Right atrium auricular region (tissue), 2 donors: ENCODE results near the gene PTMS. TPM values are rescaled to one million over a fixed set of nuclear protein-coding genes. Genes with fewer than 3 reads are reported as not detected.

Source experiments
- DNase-seq: peaks from one replicate; pipeline ENCODE4 v3.0.0-alpha.2; 2019; ENCODE audit warnings: low spot score
- H3K27ac ChIP-seq, 2 donors: fragments of 200-600 bp; sonication (generic); 1 replicate in 1 of 2; 2 replicates in 1 of 2; pipeline ENCODE4 v1.5.1; 2016 to 2019
- H3K27me3 ChIP-seq, 2 donors: fragments of 200-600 bp; sonication (generic); one replicate each; pipeline versions ENCODE4 v1.5.1 to v1.6.0; 2017 to 2019
- H3K36me3 ChIP-seq: fragments of 200-600 bp; sonication (generic); one replicate; pipeline ENCODE4 v1.5.1; 2016
- H3K4me1 ChIP-seq, 2 donors: fragments of 200-600 bp; sonication (generic); one replicate each; pipeline versions ENCODE4 v1.5.1 to v1.6.0; 2017 to 2019
- H3K4me3 ChIP-seq, 2 donors: fragments of 200-600 bp; sonication (generic); 1 replicate in 1 of 2; 2 replicates in 1 of 2; pipeline ENCODE4 v1.5.1; 2017 to 2019; ENCODE audit warnings: mild to moderate bottlenecking in 1 of 2, moderate library complexity in 1 of 2
- H3K9me3 ChIP-seq, 2 donors: fragments of 200-600 bp; sonication (generic); one replicate each; pipeline ENCODE4 v1.5.1; 2019
- CTCF ChIP-seq, 2 donors: fragments of 200-600 bp; sonication (generic); IDR thresholded peaks; one replicate each; pipeline ENCODE4 v1.5.1; 2019; ENCODE audit warnings: antibody characterized with exemption in 2 of 2
- total RNA-seq, 2 donors: library from RNA; depleted of rRNA; stranded (reverse); fragments of >200 nt; gene quantifications; one replicate each; pipeline ENCODE4 v1.1.0, GENCODE V29; 2016

PTMS gene
- total RNA-seq, 2 donors from 2014 or later = 67.8 to 119 TPM

GRCh38 chr12:6750506-6750905 lies 15.7 kb upstream of the PTMS start:
- peaks cover 0 to 17% of the 10 kb centered on the region in 2 donors for H3K4me1 ChIP-seq
- no peaks in the 10 kb centered on the region for H3K27me3 ChIP-seq
- no peak for DNase-seq
- TF ChIP-seq CTCF (IDR thresholded peaks at IDR 0.05) = no peak
- H3K9me3 ChIP-seq = no peaks in the 10 kb centered on the region
- peaks cover 47% of the 10 kb centered on the region for H3K36me3 ChIP-seq
- no peak overlapping the region for H3K4me3 ChIP-seq
- H3K27ac ChIP-seq = no peak overlapping the region

GRCh38 chr12:6751767-6752166 lies 14.4 kb upstream of the PTMS start:
- no peak for TF ChIP-seq CTCF (IDR thresholded peaks at IDR 0.05)
- DNase-seq = no peak
- no peaks in the 10 kb centered on the region for H3K27me3 ChIP-seq
- H3K9me3 ChIP-seq = no peaks in the 10 kb centered on the region
- peak overlapping the region in 1 of 2 donors; percentile 99 for H3K27ac ChIP-seq
- peak overlapping the region in 1 of 2 donors; percentile 80 for H3K4me3 ChIP-seq
- peaks cover 0 to 17% of the 10 kb centered on the region in 2 donors for H3K4me1 ChIP-seq
- peaks cover 47% of the 10 kb centered on the region for H3K36me3 ChIP-seq

GRCh38 chr12:6752167-6752920 lies 13.8 kb upstream of the PTMS start:
- no peaks in the 10 kb centered on the region for H3K27me3 ChIP-seq
- no peaks in the 10 kb centered on the region for H3K9me3 ChIP-seq
- peak overlapping the region; percentile 98 to 99 for H3K27ac ChIP-seq
- H3K36me3 ChIP-seq = peaks cover 43% of the 10 kb centered on the region
- H3K4me3 ChIP-seq = peak overlapping the region; percentile 80 to 94
- TF ChIP-seq CTCF (IDR thresholded peaks at IDR 0.05) = no peak
- peaks cover 0 to 21% of the 10 kb centered on the region in 2 donors for H3K4me1 ChIP-seq
- DNase-seq = peak; percentile 60

DNA sequence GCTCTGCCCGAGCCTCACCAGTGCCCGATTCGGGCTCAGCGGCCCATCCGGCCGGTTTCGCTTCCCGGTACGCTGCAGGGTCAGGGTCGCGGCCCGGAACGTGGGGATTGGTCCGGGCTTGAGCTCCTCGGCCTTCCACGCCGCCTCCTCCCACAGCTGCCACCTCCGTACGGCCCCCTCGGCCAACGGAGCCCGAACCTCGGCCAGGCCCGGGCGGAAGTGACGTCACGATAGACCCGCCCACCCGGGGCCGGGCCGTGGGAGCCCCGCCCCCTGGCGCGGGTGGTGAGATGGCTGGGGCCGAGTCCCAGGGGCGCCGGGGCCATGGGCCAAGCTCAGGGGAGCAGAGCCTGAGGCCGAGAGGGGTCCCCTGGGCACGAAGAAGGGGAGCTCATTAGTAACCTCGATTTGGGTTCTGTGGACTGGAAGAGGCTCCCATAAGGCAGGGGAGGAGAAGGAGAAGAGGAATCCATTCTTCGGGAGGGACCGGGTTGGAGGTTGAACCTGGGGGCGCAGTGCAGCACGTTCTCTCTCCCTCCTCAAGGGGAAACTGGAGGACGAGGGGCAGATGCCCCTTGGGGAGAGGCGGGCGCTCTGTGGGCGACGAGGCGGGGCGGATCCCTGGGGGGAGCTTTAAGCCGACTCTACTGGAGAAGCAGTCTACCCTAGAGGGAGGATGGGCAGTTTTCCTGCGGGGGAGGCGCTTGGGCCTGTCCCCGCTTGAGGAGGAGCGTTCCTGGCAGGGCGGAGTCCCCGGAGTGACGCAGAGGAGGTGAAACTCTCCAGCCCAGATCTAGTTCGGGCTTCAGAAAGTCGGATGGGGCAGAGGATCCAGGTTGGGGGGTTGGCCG lies 13.0 kb upstream of the PTMS start, which contains the start of gene MLF2:
Gene MLF2 (minus strand): TSS at position 221 of the 851 bp plus-strand sequence. CDS start 807 bp downstream, outside the sequence.
- Histone ChIP-seq H3K9me3 (no peaks in the 10 kb centered on the region), H3K4me3 (peak within 1 kb of the TSS; percentile 80 to 94), H3K36me3 (peaks cover 35% of the 10 kb centered on the region), H3K27me3 (no peaks in the 10 kb centered on the region), H3K27ac (peak within 1 kb of the TSS; percentile 98 to 99), H3K4me1 (peaks cover 0 to 21% of the 10 kb centered on the region in 2 donors)
- TF ChIP-seq CTCF (IDR thresholded peaks at IDR 0.05) = no peak
- peak; percentile 99 for DNase-seq

- no peaks in the 10 kb centered on the region for H3K27me3 ChIP-seq
- peak overlapping the region; percentile 98 to 99 for H3K27ac ChIP-seq
- peaks cover 28% of the 10 kb centered on the region for H3K36me3 ChIP-seq
- peak; percentile 70 to 96 for TF ChIP-seq CTCF (IDR thresholded peaks at IDR 0.05)
- H3K4me1 ChIP-seq = peaks cover 0 to 21% of the 10 kb centered on the region in 2 donors
- H3K4me3 ChIP-seq = no peak overlapping the region
- no peaks in the 10 kb centered on the region for H3K9me3 ChIP-seq
- no peak for DNase-seq
Observed at GRCh38 chr12:6753772-6754356, 12.3 kb upstream of the PTMS start.
